GM12878 (cell line): Measurements from ENCODE around the gene LMTK2. TPM values are rescaled to one million over a fixed set of nuclear protein-coding genes. Genes with fewer than 3 reads are reported as not detected.
A peak's percentile ranks its signal among the peaks of the same experiment; 100 is the strongest.

ENCODE experiments used
- CEBPB ChIP-seq, 2 experiments: fragments of 150-350 bp in 1 of 2; IDR thresholded peaks; 2 replicates each; pipeline ENCODE4 v1.6.1; 2012 to 2014; ENCODE audit warnings: low read depth in 2 of 2, low read length in 2 of 2, borderline replicate concordance in 1 of 2, inconsistent platforms in 1 of 2
- CTCF ChIP-seq, 3 experiments: IDR thresholded peaks in 2 of 3; conservative IDR thresholded peaks in 1 of 3; 2 replicates each; pipeline ENCODE4 v1.5.1; 2011; ENCODE audit warnings: low read depth in 3 of 3, low read length in 3 of 3, mild to moderate bottlenecking in 3 of 3, control low read depth in 2 of 3, moderate library complexity in 2 of 3, inconsistent platforms in 1 of 3, mixed read lengths in 1 of 3; ENCODE audit not compliant: control insufficient read depth in 2 of 3, insufficient read depth in 1 of 3; ENCODE audit errors: extremely low read depth in 1 of 3
- CUX1 ChIP-seq: IDR thresholded peaks from 2 replicates; pipeline ENCODE4 v1.6.1; 2012; ENCODE audit warnings: improper control_type of control experiment, low read depth, low read length; ENCODE audit not compliant: insufficient replicate concordance
- HCFC1 ChIP-seq: fragments of 150-350 bp; IDR thresholded peaks from 2 replicates; pipeline ENCODE4 v1.6.1; 2014; ENCODE audit warnings: low read length
- JUNB ChIP-seq: IDR thresholded peaks from 2 replicates; pipeline ENCODE4 v1.6.1; 2016; ENCODE audit warnings: antibody characterized with exemption, mild to moderate bottlenecking
- MEF2A ChIP-seq: IDR thresholded peaks from 2 replicates; pipeline ENCODE4 v1.6.1; 2011; ENCODE audit warnings: low read depth, mild to moderate bottlenecking, low read length, moderate library complexity; ENCODE audit not compliant: insufficient read depth
- MYB ChIP-seq: fragments of 150-350 bp; IDR thresholded peaks from 2 replicates; pipeline ENCODE4 v1.6.1; 2014; ENCODE audit warnings: mild to moderate bottlenecking, low read depth, low read length, borderline replicate concordance
- POLR2A ChIP-seq: IDR thresholded peaks from 2 replicates; pipeline ENCODE4 v1.6.1; 2011; ENCODE audit warnings: low read depth, mild to moderate bottlenecking, low read length
- POLR2AphosphoS5 ChIP-seq: IDR thresholded peaks from 2 replicates; pipeline ENCODE4 v1.6.1; 2011; ENCODE audit warnings: mild to moderate bottlenecking, low read length, inconsistent platforms
- RB1 ChIP-seq: fragments of 450-650 bp; formaldehyde crosslinking; IDR thresholded peaks from 2 replicates; pipeline ENCODE4 v1.6.1; 2017; ENCODE audit warnings: mild to moderate bottlenecking, borderline replicate concordance
- RELA ChIP-seq: fragments of 450-650 bp; IDR thresholded peaks from 2 replicates; pipeline ENCODE4 v1.8.0; 2014; ENCODE audit warnings: borderline replicate concordance; ENCODE audit not compliant: partially characterized antibody
- RFX5 ChIP-seq: IDR thresholded peaks from 2 replicates; pipeline ENCODE4 v1.6.1; 2011; ENCODE audit warnings: low read depth, low read length, improper control_type of control experiment
- TCF7 ChIP-seq: IDR thresholded peaks from 2 replicates; pipeline ENCODE4 v1.6.1; 2014; ENCODE audit warnings: antibody characterized with exemption, borderline replicate concordance
- USF1 ChIP-seq: IDR thresholded peaks from 2 replicates; pipeline ENCODE4 v1.6.1; 2011; ENCODE audit warnings: borderline replicate concordance, low read depth, mild to moderate bottlenecking, moderate library complexity, mixed read lengths, low read length; ENCODE audit not compliant: insufficient read depth; ENCODE audit errors: extremely low read length
- polyA plus RNA-seq, 11 experiments: library from polyadenylated mRNA; depleted of rRNA in 4 of 11; unstranded in 6 of 11; stranded (reverse) in 5 of 11; fragments of >200 nt; fragmentation: Nextera tagmentation in 4 of 11; fragmentation: Illumina TruSeq in 1 of 11; extraction: Ambion mirVana in 4 of 11; extraction: Trizol in 1 of 11; gene quantifications; 1 replicate in 1 of 11; 2 replicates in 10 of 11; pipeline versions ENCODE4 v1.2.1 to v1.2.3, GENCODE V29; 2011 to 2016; ENCODE audit warnings: inconsistent platforms in 2 of 11, missing spikeins in 2 of 11, low read depth in 1 of 11
- total RNA-seq, 4 experiments: library from RNA; depleted of rRNA in 3 of 4; stranded (reverse); fragments of >200 nt in 3 of 4; fragmentation: Illumina TruSeq in 1 of 4; extraction: Trizol in 1 of 4; gene quantifications; 2 replicates each; pipeline versions ENCODE4 v1.2.1 to v1.2.3, GENCODE V29; 2013 to 2021
- TF ChIP-seq, protein P1 (sequence below): fragments of 450-650 bp; IDR thresholded peaks from 2 replicates; pipeline ENCODE4 v1.6.1; 2017; ENCODE audit warnings: antibody characterized with exemption, mild to moderate bottlenecking, moderate library complexity
- TF ChIP-seq, protein P2 (sequence below): fragments of 450-650 bp; conservative IDR thresholded peaks from 2 replicates; pipeline ENCODE4 v1.6.1; 2017; ENCODE audit warnings: mild to moderate bottlenecking, moderate library complexity

Gene LMTK2
- total and polyA plus RNA-seq, 10 of the 15 experiments (the other 5 are each of a cell fraction or from before 2014, with no cell fraction given), result 0.68 to 8.7 (median 4.6) TPM

- TF ChIP-seq USF1 (peak; percentile 97), MYB (no peak), CTCF (IDR thresholded peaks at IDR 0.05 in 2 of 3, conservative IDR thresholded peaks at IDR 0.05 in 1 of 3; ENCODE audit: control insufficient read depth in 2 of 3, extremely low read depth in 1 of 3, insufficient read depth in 1 of 3, low read depth in 3 of 3, low read length in 3 of 3) (peak; percentile 89 to 96 (median 94); a peak in 5 of 6 replicates), POLR2A (peak; percentile 99), TCF7 (no peak), RFX5 (0 out of 2 replicates have a peak, but pooled peaks have one; percentile 19), CUX1 (no peak), POLR2AphosphoS5 (peak; percentile 64; the same call in 1 of the 2 replicates), RB1 (peak; percentile 98), MEF2A (0 out of 2 replicates have a peak, but pooled peaks have one; percentile 4), RELA (peak; percentile 80), JUNB (no peak), CEBPB (IDR thresholded peaks at IDR 0.05; ENCODE audit: borderline replicate concordance in 1 of 2, low read depth in 2 of 2, low read length in 2 of 2) (no peak), HCFC1 (peak; percentile 60)
- TF ChIP-seq, protein P1, sequence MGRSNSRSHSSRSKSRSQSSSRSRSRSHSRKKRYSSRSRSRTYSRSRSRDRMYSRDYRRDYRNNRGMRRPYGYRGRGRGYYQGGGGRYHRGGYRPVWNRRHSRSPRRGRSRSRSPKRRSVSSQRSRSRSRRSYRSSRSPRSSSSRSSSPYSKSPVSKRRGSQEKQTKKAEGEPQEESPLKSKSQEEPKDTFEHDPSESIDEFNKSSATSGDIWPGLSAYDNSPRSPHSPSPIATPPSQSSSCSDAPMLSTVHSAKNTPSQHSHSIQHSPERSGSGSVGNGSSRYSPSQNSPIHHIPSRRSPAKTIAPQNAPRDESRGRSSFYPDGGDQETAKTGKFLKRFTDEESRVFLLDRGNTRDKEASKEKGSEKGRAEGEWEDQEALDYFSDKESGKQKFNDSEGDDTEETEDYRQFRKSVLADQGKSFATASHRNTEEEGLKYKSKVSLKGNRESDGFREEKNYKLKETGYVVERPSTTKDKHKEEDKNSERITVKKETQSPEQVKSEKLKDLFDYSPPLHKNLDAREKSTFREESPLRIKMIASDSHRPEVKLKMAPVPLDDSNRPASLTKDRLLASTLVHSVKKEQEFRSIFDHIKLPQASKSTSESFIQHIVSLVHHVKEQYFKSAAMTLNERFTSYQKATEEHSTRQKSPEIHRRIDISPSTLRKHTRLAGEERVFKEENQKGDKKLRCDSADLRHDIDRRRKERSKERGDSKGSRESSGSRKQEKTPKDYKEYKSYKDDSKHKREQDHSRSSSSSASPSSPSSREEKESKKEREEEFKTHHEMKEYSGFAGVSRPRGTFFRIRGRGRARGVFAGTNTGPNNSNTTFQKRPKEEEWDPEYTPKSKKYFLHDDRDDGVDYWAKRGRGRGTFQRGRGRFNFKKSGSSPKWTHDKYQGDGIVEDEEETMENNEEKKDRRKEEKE, result no peak
- TF ChIP-seq, protein P2, sequence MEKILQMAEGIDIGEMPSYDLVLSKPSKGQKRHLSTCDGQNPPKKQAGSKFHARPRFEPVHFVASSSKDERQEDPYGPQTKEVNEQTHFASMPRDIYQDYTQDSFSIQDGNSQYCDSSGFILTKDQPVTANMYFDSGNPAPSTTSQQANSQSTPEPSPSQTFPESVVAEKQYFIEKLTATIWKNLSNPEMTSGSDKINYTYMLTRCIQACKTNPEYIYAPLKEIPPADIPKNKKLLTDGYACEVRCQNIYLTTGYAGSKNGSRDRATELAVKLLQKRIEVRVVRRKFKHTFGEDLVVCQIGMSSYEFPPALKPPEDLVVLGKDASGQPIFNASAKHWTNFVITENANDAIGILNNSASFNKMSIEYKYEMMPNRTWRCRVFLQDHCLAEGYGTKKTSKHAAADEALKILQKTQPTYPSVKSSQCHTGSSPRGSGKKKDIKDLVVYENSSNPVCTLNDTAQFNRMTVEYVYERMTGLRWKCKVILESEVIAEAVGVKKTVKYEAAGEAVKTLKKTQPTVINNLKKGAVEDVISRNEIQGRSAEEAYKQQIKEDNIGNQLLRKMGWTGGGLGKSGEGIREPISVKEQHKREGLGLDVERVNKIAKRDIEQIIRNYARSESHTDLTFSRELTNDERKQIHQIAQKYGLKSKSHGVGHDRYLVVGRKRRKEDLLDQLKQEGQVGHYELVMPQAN, result peak; percentile 97
Observed at GRCh38 chr7:98106647-98107312, at the start of gene LMTK2 (continued).
